CD4-positive, alpha-beta memory T cell (primary cell): ENCODE data around the gene NACA. TPM values are rescaled to one million over a fixed set of nuclear protein-coding genes. Genes with fewer than 3 reads are reported as not detected.

ENCODE experiments used
- CTCF ChIA-PET: fragments of 350-600 bp; sonication (Branson Sonifier 250); formaldehyde crosslinking; loops from one replicate; lab custom pipeline; 2021; ENCODE audit warnings: inconsistent platforms; ENCODE audit not compliant: partially characterized antibody; lab: Charles Lee
- POLR2A ChIA-PET: fragments of 350-600 bp; sonication (Branson Sonifier 250); formaldehyde crosslinking; loops from one replicate; lab custom pipeline; 2021; ENCODE audit not compliant: partially characterized antibody; lab: Charles Lee
- DNase-seq, 5 donors: peaks; one replicate each; pipeline versions ENCODE4 v3.0.0 to v3.0.0-alpha.2; 2020 to 2022; ENCODE audit warnings: mixed read lengths in 1 of 5
- H3K27ac ChIP-seq: one replicate; pipeline ENCODE4 v1.7.0; 2013; ENCODE audit warnings: low read depth, low read length
- H3K27me3 ChIP-seq: 2 replicates; pipeline ENCODE4 v1.7.0; 2013; ENCODE audit warnings: mild to moderate bottlenecking, low read length, moderate library complexity; ENCODE audit not compliant: insufficient read depth
- H3K36me3 ChIP-seq: 2 replicates; pipeline ENCODE4 v1.7.0; 2013; ENCODE audit warnings: mild to moderate bottlenecking, low read length, moderate library complexity; ENCODE audit not compliant: insufficient read depth
- H3K4me1 ChIP-seq: 2 replicates; pipeline ENCODE4 v1.7.0; 2013; ENCODE audit warnings: mild to moderate bottlenecking, low read length, moderate library complexity; ENCODE audit not compliant: insufficient read depth
- H3K4me3 ChIP-seq, 2 donors: one replicate each; pipeline ENCODE4 v1.7.0; 2013; ENCODE audit warnings: low read length in 2 of 2, mild to moderate bottlenecking in 1 of 2
- H3K9me3 ChIP-seq, 2 donors: one replicate each; pipeline ENCODE4 v1.7.0; 2013; ENCODE audit warnings: low read length in 2 of 2, control low read depth in 1 of 2; ENCODE audit not compliant: control insufficient read depth in 1 of 2
- H3K27ac Mint-ChIP-seq, 7 donors: one replicate each; pipeline ENCODE4 v1.8.0; 2020 to 2021; ENCODE audit warnings: mixed read lengths in 7 of 7, mild to moderate bottlenecking in 6 of 7, inconsistent platforms in 3 of 7, moderate library complexity in 3 of 7
- H3K27me3 Mint-ChIP-seq, 2 donors: one replicate each; pipeline ENCODE4 v1.8.0; 2020 to 2021; ENCODE audit warnings: mixed read lengths in 2 of 2
- H3K36me3 Mint-ChIP-seq, 2 donors: one replicate each; pipeline ENCODE4 v1.8.0; 2020 to 2021; ENCODE audit warnings: mixed read lengths in 2 of 2, inconsistent platforms in 1 of 2, mild to moderate bottlenecking in 1 of 2
- H3K4me1 Mint-ChIP-seq, 4 donors: one replicate each; pipeline ENCODE4 v1.8.0; 2020 to 2021; ENCODE audit warnings: mixed read lengths in 4 of 4, mild to moderate bottlenecking in 1 of 4
- H3K4me3 Mint-ChIP-seq, 8 donors: one replicate each; pipeline ENCODE4 v1.8.0; 2020 to 2021; ENCODE audit warnings: mixed read lengths in 8 of 8, mild to moderate bottlenecking in 7 of 8, moderate library complexity in 6 of 8, inconsistent platforms in 3 of 8
- H3K9me3 Mint-ChIP-seq, 8 donors: one replicate each; pipeline ENCODE4 v1.8.0; 2020 to 2021; ENCODE audit warnings: mixed read lengths in 8 of 8, mild to moderate bottlenecking in 5 of 8, inconsistent platforms in 3 of 8, moderate library complexity in 1 of 8
- intact Hi-C: fragments of 100-400 bp; cut with micrococcal nuclease; formaldehyde crosslinking; loops from one replicate; pipeline ENCODE4 v1.15.1; 2023
- polyA plus RNA-seq, 2 donors: library from polyadenylated mRNA; unstranded; fragments of 300-500 nt; fragmentation: Illumina TruSeq; gene quantifications; one replicate each; pipeline ENCODE4 v1.2.3, GENCODE V29; 2021
- total RNA-seq, 2 experiments: library from RNA; stranded (reverse); gene quantifications; one replicate each; pipeline ENCODE4 v1.2.3, GENCODE V29; 2021

NACA gene
- total and polyA plus RNA-seq, 4 experiments from 2014 or later = 1,025 to 1,255 (median 1,184) TPM

GRCh38 chr12:56676851-56677580 lies 48.1 kb downstream of the NACA start:
- Histone ChIP-seq H3K4me1 (peaks cover 93% of the 10 kb centered on the region), H3K4me3 (no peak overlapping the region), H3K36me3 (peaks cover 6% of the 10 kb centered on the region), H3K27me3 (no peaks in the 10 kb centered on the region), H3K27ac (no peak overlapping the region), H3K9me3 (no peaks in the 10 kb centered on the region)
- H3K4me1 Mint-ChIP-seq = peaks cover 38 to 86% (median 62%) of the 10 kb centered on the region in 4 donors
- intact Hi-C loops = no loop called here
- POLR2A ChIA-PET = interaction anchor here (0.5 to 4.4 kb wide), 11 partner anchors 8 to 703 kb away, joined by 3 to 29 read pairs (median 4); partner anchors contain the start of genes ANKRD52, BAZ2A, NACA and PTGES3
- H3K9me3 Mint-ChIP-seq = no peaks in the 10 kb centered on the region
- peaks cover 16 to 37% of the 10 kb centered on the region in 2 donors for H3K36me3 Mint-ChIP-seq
- H3K27ac Mint-ChIP-seq = peak overlapping the region in 6 of 7 donors; percentile 24 to 64 (median 54)
- DNase-seq = peak in 2 of 5 donors; percentile 20 to 26
- no peaks in the 10 kb centered on the region for H3K27me3 Mint-ChIP-seq
- CTCF ChIA-PET = interaction anchor here (0.6 to 1.2 kb wide), 2 partner anchors 8 to 40 kb away, joined by 3 read pairs; no protein-coding TSS in a partner anchor
- peak overlapping the region in 4 of 8 donors; percentile 0 to 48 (median 38) for H3K4me3 Mint-ChIP-seq

GRCh38 chr12:56671608-56672007 lies 53.5 kb downstream of the NACA start:
- peaks cover 21 to 60% (median 40%) of the 10 kb centered on the region in 4 donors for H3K4me1 Mint-ChIP-seq
- H3K4me1 ChIP-seq = peaks cover 53% of the 10 kb centered on the region
- H3K4me3 Mint-ChIP-seq = peak overlapping the region in 1 of 8 donors; percentile 22
- ChIA-PET POLR2A (interaction anchor here (2.4 to 4.2 kb wide), 3 partner anchors 11 to 26 kb away, joined by 12 to 21 read pairs (median 14); partner anchors contain the start of genes ATP5F1B and PTGES3), CTCF (interaction anchor here (1.1 kb wide), 1 partner anchor 77 kb away, joined by 3 read pairs; no protein-coding TSS in a partner anchor)
- H3K36me3 ChIP-seq = peaks cover 48% of the 10 kb centered on the region
- H3K4me3 ChIP-seq = no peak overlapping the region
- peaks cover 36 to 51% of the 10 kb centered on the region in 2 donors for H3K36me3 Mint-ChIP-seq
- H3K27me3 ChIP-seq = no peaks in the 10 kb centered on the region
- no peak for DNase-seq
- no peaks in the 10 kb centered on the region for H3K9me3 ChIP-seq
- peak overlapping the region in 3 of 7 donors; percentile 22 to 79 (median 78) for H3K27ac Mint-ChIP-seq
- intact Hi-C loops = no loop called here
- no peaks in the 10 kb centered on the region for H3K9me3 Mint-ChIP-seq
- no peak overlapping the region for H3K27ac ChIP-seq
- H3K27me3 Mint-ChIP-seq = no peaks in the 10 kb centered on the region

- DNase-seq = no peak
- peaks cover 46% of the 10 kb centered on the region for H3K4me1 ChIP-seq
- Mint-ChIP-seq H3K4me3 (no peak overlapping the region), H3K36me3 (peaks cover 38 to 57% of the 10 kb centered on the region in 2 donors), H3K4me1 (peaks cover 18 to 52% (median 36%) of the 10 kb centered on the region in 4 donors), H3K9me3 (no peaks in the 10 kb centered on the region), H3K27ac (peak overlapping the region in 1 of 7 donors; percentile 41), H3K27me3 (no peaks in the 10 kb centered on the region)
- H3K27ac ChIP-seq = no peak overlapping the region
- H3K36me3 ChIP-seq = peaks cover 55% of the 10 kb centered on the region
- POLR2A ChIA-PET = interaction anchor here (0.9 to 4.2 kb wide), 5 partner anchors 8 to 34 kb away, joined by 3 to 21 read pairs (median 12); partner anchors contain the start of genes ATP5F1B and PTGES3
- intact Hi-C loops = no loop called here
- H3K9me3 ChIP-seq = no peaks in the 10 kb centered on the region
- H3K4me3 ChIP-seq = no peak overlapping the region
- CTCF ChIA-PET = interaction anchor here (1.0 to 2.8 kb wide), 3 partner anchors 14 to 76 kb away, joined by 3 to 11 read pairs (median 5); no protein-coding TSS in a partner anchor
- H3K27me3 ChIP-seq = no peaks in the 10 kb centered on the region
These were observed 54.3 kb downstream of the NACA start for GRCh38 chr12:56670836-56671235.

GRCh38 chr12:56668197-56668457 lies 57.0 kb downstream of the NACA start:
- Histone ChIP-seq H3K4me1 (peaks cover 25% of the 10 kb centered on the region), H3K36me3 (peaks cover 64% of the 10 kb centered on the region), H3K27ac (no peak overlapping the region), H3K27me3 (no peaks in the 10 kb centered on the region), H3K9me3 (no peaks in the 10 kb centered on the region), H3K4me3 (no peak overlapping the region)
- intact Hi-C loops = no loop called here
- ChIA-PET CTCF (interaction anchor here (2.8 kb wide), 1 partner anchor 32 kb away, joined by 11 read pairs; no protein-coding TSS in a partner anchor), POLR2A (interaction anchor here (1.4 to 4.2 kb wide), 4 partner anchors 8 to 22 kb away, joined by 4 to 12 read pairs (median 7); partner anchors contain the start of genes ATP5F1B and PTGES3)
- H3K36me3 Mint-ChIP-seq = peaks cover 52 to 72% of the 10 kb centered on the region in 2 donors
- no peak overlapping the region for H3K4me3 Mint-ChIP-seq
- H3K4me1 Mint-ChIP-seq = peaks cover 9 to 32% (median 24%) of the 10 kb centered on the region in 4 donors
- H3K9me3 Mint-ChIP-seq = no peaks in the 10 kb centered on the region
- no peaks in the 10 kb centered on the region for H3K27me3 Mint-ChIP-seq
- DNase-seq = no peak
- H3K27ac Mint-ChIP-seq = peak overlapping the region in 3 of 7 donors; percentile 48 to 80 (median 50)

Other genes starting within 250 kb of the NACA start
- 10 to 100 TPM in 1 of 2 experiments, 1 to 10 TPM in 1; 9.8 to 12.2 TPM for gene GLS2, start 237.1 kb downstream of the NACA start, total RNA-seq
- 1 to 10 TPM; 4.2 to 5.0 TPM for gene GLS2, start 237.1 kb downstream of the NACA start, polyA plus RNA-seq
- gene RBMS2, start 203.5 kb downstream of the NACA start, total RNA-seq = 1 to 10 TPM; 1.9 to 2.0 TPM
- gene RBMS2, start 203.5 kb downstream of the NACA start, polyA plus RNA-seq = 1 to 10 TPM in 1 of 2 donors, under 1 TPM in 1; 0.39 to 1.2 TPM
- 100 to 1,000 TPM; 206 to 212 TPM for gene BAZ2A, start 95.0 kb downstream of the NACA start, total RNA-seq
- 10 to 100 TPM in 1 of 2 donors, 1 to 10 TPM in 1; 3.8 to 36.6 TPM for gene BAZ2A, start 95.0 kb downstream of the NACA start, polyA plus RNA-seq
- 100 to 1,000 TPM; 243 to 256 TPM for gene ATP5F1B, start 79.3 kb downstream of the NACA start, total RNA-seq
- gene ATP5F1B, start 79.3 kb downstream of the NACA start, polyA plus RNA-seq = 1,000 to 10,000 TPM in 1 of 2 donors, 100 to 1,000 TPM in 1; 771 to 1,156 TPM
- 100 to 1,000 TPM; 191 to 195 TPM for gene PTGES3, start 37.0 kb downstream of the NACA start, total RNA-seq
- 100 to 1,000 TPM; 261 to 353 TPM for gene PTGES3, start 37.0 kb downstream of the NACA start, polyA plus RNA-seq
- gene PRIM1, start 27.0 kb upstream of the NACA start, total RNA-seq = 10 to 100 TPM; 30.2 to 34.3 TPM
- 10 to 100 TPM; 45.0 to 46.9 TPM for gene PRIM1, start 27.0 kb upstream of the NACA start, polyA plus RNA-seq
- 1 to 10 TPM in 1 of 2 experiments, under 1 TPM in 1; 0.78 to 1.9 TPM for gene HSD17B6, start 38.0 kb upstream of the NACA start, total RNA-seq
- 1 to 10 TPM; 1.6 to 2.2 TPM for gene HSD17B6, start 38.0 kb upstream of the NACA start, polyA plus RNA-seq
- gene SDR9C7, start 209.1 kb upstream of the NACA start, total RNA-seq = not detected
- gene SDR9C7, start 209.1 kb upstream of the NACA start, polyA plus RNA-seq = not detected
- gene RDH16, start 232.3 kb upstream of the NACA start, total RNA-seq = 1 to 10 TPM; 1.3 to 1.9 TPM
- under 1 TPM; 0.09 to 0.47 TPM for gene RDH16, start 232.3 kb upstream of the NACA start, polyA plus RNA-seq